Mesenchymal stem cell (in vitro differentiated cells and primary cell): ENCODE data around the gene SLC15A1.

Experiments used
- DNase-seq: peaks from one replicate; pipeline ENCODE4 v3.0.0-alpha.2; 2013
- H2AFZ ChIP-seq: one replicate; pipeline ENCODE4 v1.6.1; 2013; ENCODE audit warnings: low read depth, mild to moderate bottlenecking, control low read depth, inconsistent platforms, low read length, moderate library complexity
- H2AK5ac ChIP-seq: 2 replicates; pipeline ENCODE4 v1.6.1; 2013; ENCODE audit warnings: low read length, moderate library complexity, mild to moderate bottlenecking, inconsistent platforms; ENCODE audit not compliant: severe bottlenecking
- H2BK120ac ChIP-seq: one replicate; pipeline ENCODE4 v1.6.1; 2013; ENCODE audit warnings: low read depth, mild to moderate bottlenecking, inconsistent platforms, low read length, moderate library complexity
- H2BK12ac ChIP-seq, 2 experiments: one replicate each; pipeline ENCODE4 v1.6.1; 2013; ENCODE audit warnings: inconsistent platforms in 2 of 2, low read length in 2 of 2, mild to moderate bottlenecking in 2 of 2, moderate library complexity in 2 of 2, control low read depth in 1 of 2
- H2BK15ac ChIP-seq: one replicate; pipeline ENCODE4 v1.6.1; 2013; ENCODE audit warnings: mild to moderate bottlenecking, low read depth, inconsistent platforms; ENCODE audit not compliant: poor library complexity, severe bottlenecking
- H2BK5ac ChIP-seq: 2 replicates; pipeline ENCODE4 v1.6.1; 2013; ENCODE audit warnings: low read depth, mild to moderate bottlenecking, low read length, control low read depth, inconsistent platforms; ENCODE audit not compliant: poor library complexity, severe bottlenecking
- H3K14ac ChIP-seq, 2 experiments: one replicate each; pipeline ENCODE4 v1.6.1; 2013; ENCODE audit warnings: inconsistent platforms in 2 of 2, low read length in 2 of 2, control low read depth in 1 of 2, mild to moderate bottlenecking in 1 of 2, moderate library complexity in 1 of 2
- H3K18ac ChIP-seq, 2 experiments: one replicate each; pipeline ENCODE4 v1.6.1; 2013; ENCODE audit warnings: inconsistent platforms in 2 of 2, low read length in 2 of 2, control low read depth in 1 of 2, low read depth in 1 of 2, mild to moderate bottlenecking in 1 of 2
- H3K23ac ChIP-seq, 2 experiments: one replicate each; pipeline ENCODE4 v1.6.1; 2013; ENCODE audit warnings: inconsistent platforms in 2 of 2, low read length in 2 of 2, mild to moderate bottlenecking in 2 of 2, moderate library complexity in 2 of 2, control low read depth in 1 of 2
- H3K27ac ChIP-seq: 2 replicates; pipeline ENCODE4 v1.5.1; 2013; ENCODE audit warnings: mild to moderate bottlenecking, moderate library complexity, low read length, control low read depth, inconsistent platforms; ENCODE audit not compliant: poor library complexity, severe bottlenecking
- H3K27me3 ChIP-seq, 2 experiments: 2 replicates each; pipeline versions ENCODE4 v1.6.1 to v1.7.0; 2013; ENCODE audit warnings: low read length in 2 of 2, mild to moderate bottlenecking in 2 of 2, moderate library complexity in 2 of 2, control low read depth in 1 of 2, inconsistent platforms in 1 of 2; ENCODE audit not compliant: control insufficient read depth in 1 of 2, insufficient read depth in 1 of 2
- H3K36me3 ChIP-seq, 2 experiments: 2 replicates each; pipeline versions ENCODE4 v1.6.1 to v1.7.0; 2013; ENCODE audit warnings: low read length in 2 of 2, control low read depth in 1 of 2, inconsistent platforms in 1 of 2, low read depth in 1 of 2, mild to moderate bottlenecking in 1 of 2; ENCODE audit not compliant: insufficient read depth in 2 of 2, control insufficient read depth in 1 of 2
- H3K4ac ChIP-seq, 2 experiments: one replicate each; pipeline ENCODE4 v1.6.1; 2013; ENCODE audit warnings: inconsistent platforms in 2 of 2, low read length in 2 of 2, mild to moderate bottlenecking in 2 of 2, moderate library complexity in 2 of 2, control low read depth in 1 of 2, low read depth in 1 of 2
- H3K4me1 ChIP-seq: 2 replicates; pipeline ENCODE4 v1.6.1; 2013; ENCODE audit warnings: low read depth, low read length, control low read depth; ENCODE audit not compliant: control insufficient read depth, insufficient read depth
- H3K4me2 ChIP-seq: 2 replicates; pipeline ENCODE4 v1.6.1; 2013; ENCODE audit warnings: low read length, mild to moderate bottlenecking, inconsistent platforms; ENCODE audit not compliant: poor library complexity, severe bottlenecking
- H3K4me3 ChIP-seq, 2 experiments: 2 replicates each; pipeline versions ENCODE4 v1.5.1 to v1.7.0; 2013; ENCODE audit warnings: low read length in 2 of 2, mild to moderate bottlenecking in 2 of 2, control low read depth in 1 of 2, low read depth in 1 of 2; ENCODE audit not compliant: insufficient read depth in 1 of 2
- H3K79me1 ChIP-seq: replicated peaks from 2 replicates; pipeline ENCODE4 v1.6.1; 2013; ENCODE audit warnings: mild to moderate bottlenecking, control low read depth, low read length, inconsistent platforms; ENCODE audit not compliant: poor library complexity, severe bottlenecking
- H3K9ac ChIP-seq: 2 replicates; pipeline ENCODE4 v1.7.0; 2013; ENCODE audit warnings: mild to moderate bottlenecking, low read length, moderate library complexity
- H3K9me3 ChIP-seq: 2 replicates; pipeline ENCODE4 v1.7.0; 2013; ENCODE audit warnings: mild to moderate bottlenecking, low read length; ENCODE audit not compliant: control insufficient read depth
- H4K8ac ChIP-seq: one replicate; pipeline ENCODE4 v1.6.1; 2013; ENCODE audit warnings: inconsistent platforms, mild to moderate bottlenecking, low read length, moderate library complexity
- H4K91ac ChIP-seq: one replicate; pipeline ENCODE4 v1.6.1; 2013; ENCODE audit warnings: mild to moderate bottlenecking, low read length, inconsistent platforms
- WGBS: methylation state at CpG from one replicate; pipeline ENCODE4 v1.1.7; 2013; ENCODE audit warnings: mixed read lengths; 5-methylcytosine and 5-hydroxymethylcytosine counted together

SLC15A1 gene

DNA sequence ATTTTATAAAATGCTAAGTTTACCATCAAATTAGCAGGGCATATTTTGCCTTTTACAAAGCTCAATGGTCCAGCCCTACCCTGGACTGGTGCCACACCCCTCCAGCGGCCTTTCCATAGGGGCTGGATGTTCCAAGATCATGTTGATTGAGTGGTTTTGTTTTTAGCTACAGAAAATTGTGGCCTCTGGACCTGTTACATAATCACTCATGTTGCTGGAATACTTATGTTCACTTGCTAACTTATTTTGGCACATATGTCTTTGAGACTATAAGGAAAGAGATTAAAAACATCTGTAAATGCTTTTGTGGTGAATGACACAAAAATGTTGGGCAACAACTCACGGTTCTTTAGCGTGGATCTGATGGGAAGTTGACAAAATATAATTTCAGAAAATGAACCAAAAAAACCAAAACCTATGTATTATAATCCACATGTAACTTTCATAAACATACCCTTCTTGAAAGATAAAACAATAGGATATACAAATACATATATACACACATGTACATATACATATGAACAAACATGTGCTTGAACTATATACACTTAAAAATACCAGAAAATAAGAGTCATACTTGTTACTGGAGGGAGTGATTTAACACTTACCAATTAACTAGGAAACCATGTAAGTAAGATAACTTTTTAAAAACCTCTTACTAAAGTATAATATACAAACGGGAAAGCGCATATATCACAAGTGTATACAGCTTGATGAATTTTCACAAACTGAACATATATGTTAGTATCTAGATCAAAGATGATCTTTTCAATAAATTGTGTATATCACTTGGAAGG, 46.6 kb upstream of the SLC15A1 start:
- no peak overlapping the region for H2BK5ac ChIP-seq
- no peaks in the 10 kb centered on the region for H3K27me3 ChIP-seq
- no peak overlapping the region for H2AFZ ChIP-seq
- no peak overlapping the region for H4K91ac ChIP-seq
- no peaks in the 10 kb centered on the region for H3K4me1 ChIP-seq
- H3K36me3 ChIP-seq = peaks cover 23 to 56% of the 10 kb centered on the region in 2 experiments
- WGBS = 94% methylated on average over 2 of the region's 5 CpGs
- H4K8ac ChIP-seq = no peak overlapping the region
- H2BK120ac ChIP-seq = no peak overlapping the region
- H3K4ac ChIP-seq = no peak overlapping the region
- peak overlapping the region in 1 of 2 experiments; percentile 43 for H3K4me3 ChIP-seq
- H3K23ac ChIP-seq = no peak overlapping the region
- peaks cover 1% of the 10 kb centered on the region for H3K79me1 ChIP-seq
- H3K18ac ChIP-seq = no peak overlapping the region
- no peaks in the 10 kb centered on the region for H3K9me3 ChIP-seq
- H3K27ac ChIP-seq = no peak overlapping the region
- no peak overlapping the region for H2BK12ac ChIP-seq
- no peak overlapping the region for H2BK15ac ChIP-seq
- no peak overlapping the region for H3K14ac ChIP-seq
- H3K9ac ChIP-seq = no peak overlapping the region
- no peak overlapping the region for H3K4me2 ChIP-seq
- DNase-seq = no peak
- H2AK5ac ChIP-seq = no peak overlapping the region

DNA sequence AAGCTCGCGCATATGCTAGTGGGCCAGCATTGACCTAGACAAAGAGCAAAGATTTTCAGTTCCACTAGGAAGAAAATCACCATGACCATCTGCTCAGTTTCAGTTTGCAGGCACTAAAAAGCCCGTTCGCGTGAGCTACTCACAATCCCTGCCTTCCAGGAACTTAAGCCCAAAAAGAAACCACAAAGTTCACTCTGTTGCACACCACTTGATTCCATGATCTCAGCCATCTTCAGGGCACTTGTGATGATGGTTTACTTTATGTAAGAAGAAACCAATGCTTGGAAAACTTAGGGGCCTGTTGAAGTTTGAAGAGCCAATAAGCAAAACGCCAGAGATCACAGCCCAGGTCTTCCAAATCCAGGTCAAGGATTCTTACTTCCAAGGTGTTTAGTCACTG, 45.0 kb upstream of the SLC15A1 start:
- Histone ChIP-seq H3K9ac (no peak overlapping the region), H3K4me2 (no peak overlapping the region), H4K91ac (no peak overlapping the region), H3K4me1 (no peaks in the 10 kb centered on the region), H3K27me3 (no peaks in the 10 kb centered on the region), H3K14ac (no peak overlapping the region), H3K18ac (no peak overlapping the region), H4K8ac (no peak overlapping the region), H3K27ac (no peak overlapping the region), H3K79me1 (no peaks in the 10 kb centered on the region), H2AK5ac (no peak overlapping the region), H2AFZ (no peak overlapping the region), H2BK120ac (no peak overlapping the region), H2BK5ac (no peak overlapping the region), H3K9me3 (no peaks in the 10 kb centered on the region), H3K36me3 (peaks cover 23 to 58% of the 10 kb centered on the region in 2 experiments), H2BK12ac (no peak overlapping the region), H3K23ac (no peak overlapping the region), H2BK15ac (no peak overlapping the region), H3K4ac (no peak overlapping the region), H3K4me3 (no peak overlapping the region)
- peak; percentile 14 for DNase-seq
- 98% methylated on average over 6 of the region's 6 CpGs for WGBS

DNA sequence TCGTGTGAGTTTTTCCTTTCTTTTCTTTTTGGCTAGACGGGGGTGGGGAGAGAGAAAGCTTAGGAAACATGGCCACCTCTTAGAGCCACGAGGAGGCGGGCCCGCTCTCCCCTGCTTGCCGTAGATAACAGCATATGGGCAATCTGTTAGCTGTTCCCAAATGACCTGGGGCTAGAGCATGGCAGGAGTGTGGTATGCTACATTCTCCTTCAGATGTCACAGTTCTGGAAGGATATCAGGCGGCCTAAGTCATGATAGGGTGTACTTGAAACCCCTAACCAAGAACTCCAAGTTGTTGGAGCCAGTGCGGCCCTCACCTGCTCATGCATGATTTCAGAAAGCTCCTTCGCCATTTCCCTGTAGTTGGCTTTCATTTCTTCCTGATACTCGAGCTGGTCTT, 44.3 kb upstream of the SLC15A1 start:
- no peak overlapping the region for H4K8ac ChIP-seq
- no peak overlapping the region for H3K4ac ChIP-seq
- no peak overlapping the region for H2AFZ ChIP-seq
- H3K4me2 ChIP-seq = no peak overlapping the region
- H2BK5ac ChIP-seq = no peak overlapping the region
- no peaks in the 10 kb centered on the region for H3K9me3 ChIP-seq
- no peaks in the 10 kb centered on the region for H3K27me3 ChIP-seq
- no peak overlapping the region for H2BK120ac ChIP-seq
- H3K9ac ChIP-seq = no peak overlapping the region
- peaks cover 23 to 53% of the 10 kb centered on the region in 2 experiments for H3K36me3 ChIP-seq
- 93% methylated on average over 9 of the region's 10 CpGs for WGBS
- no peak overlapping the region for H3K14ac ChIP-seq
- H2BK12ac ChIP-seq = no peak overlapping the region
- no peaks in the 10 kb centered on the region for H3K4me1 ChIP-seq
- H3K27ac ChIP-seq = no peak overlapping the region
- no peaks in the 10 kb centered on the region for H3K79me1 ChIP-seq
- no peak overlapping the region for H3K4me3 ChIP-seq
- no peak for DNase-seq
- H4K91ac ChIP-seq = no peak overlapping the region
- H2AK5ac ChIP-seq = no peak overlapping the region
- no peak overlapping the region for H3K18ac ChIP-seq
- no peak overlapping the region for H2BK15ac ChIP-seq
- H3K23ac ChIP-seq = no peak overlapping the region

DNA sequence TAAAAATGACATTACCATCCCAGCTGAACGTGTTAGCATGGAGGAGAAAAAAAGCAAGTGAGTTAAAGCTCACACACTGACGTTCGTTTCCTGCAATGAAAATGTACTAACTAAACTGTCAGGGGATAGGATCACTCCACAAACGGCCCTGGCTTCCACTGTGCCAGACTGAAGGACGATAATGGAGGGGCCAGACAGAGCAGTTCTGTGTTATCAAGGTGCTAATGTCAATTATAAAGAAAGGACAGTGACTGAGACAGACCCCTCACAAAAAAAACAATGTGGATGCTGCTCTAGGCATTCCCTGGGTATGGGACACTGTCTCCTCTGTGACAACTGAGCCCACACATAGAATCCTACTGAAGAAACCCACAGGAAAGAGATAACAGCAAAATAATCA, 43.7 kb upstream of the SLC15A1 start:
- Histone ChIP-seq H4K91ac (no peak overlapping the region), H3K36me3 (peaks cover 23 to 50% of the 10 kb centered on the region in 2 experiments), H2BK120ac (no peak overlapping the region), H3K4me2 (no peak overlapping the region), H3K27ac (no peak overlapping the region), H3K9ac (no peak overlapping the region), H2AK5ac (no peak overlapping the region), H4K8ac (no peak overlapping the region), H2BK12ac (no peak overlapping the region), H2BK5ac (no peak overlapping the region), H3K23ac (no peak overlapping the region), H3K18ac (no peak overlapping the region), H3K14ac (no peak overlapping the region), H3K9me3 (no peaks in the 10 kb centered on the region), H3K4me1 (no peaks in the 10 kb centered on the region), H3K4ac (no peak overlapping the region), H2AFZ (no peak overlapping the region), H3K79me1 (no peaks in the 10 kb centered on the region), H2BK15ac (no peak overlapping the region), H3K27me3 (no peaks in the 10 kb centered on the region), H3K4me3 (no peak overlapping the region)
- 80% methylated on average over 5 of the region's 5 CpGs for WGBS
- no peak for DNase-seq
